Central memory CD4-positive, alpha-beta T cell (primary cell): ENCODE measurements around the gene DOCK8.

Experiments
- DNase-seq: peaks from one replicate; pipeline ENCODE4 v3.0.0; 2022

DOCK8 gene

GRCh38 chr9:431701-432100 is 217.0 kb downstream of the DOCK8 start:
- no peak for DNase-seq

GRCh38 chr9:436482-436881 is 221.8 kb downstream of the DOCK8 start:
- DNase-seq, result no peak

GRCh38 chr9:437066-437465 is 222.4 kb downstream of the DOCK8 start:
- DNase-seq, result no peak

GRCh38 chr9:437574-438001 is 222.9 kb downstream of the DOCK8 start:
- no peak for DNase-seq

- DNase-seq, result no peak
Observed at GRCh38 chr9:438066-438465, 223.4 kb downstream of the DOCK8 start.

- no peak for DNase-seq
Observed at GRCh38 chr9:438961-439768, 224.5 kb downstream of the DOCK8 start.

- DNase-seq, result no peak
Observed at GRCh38 chr9:441126-441525, 226.5 kb downstream of the DOCK8 start.

- DNase-seq, result no peak
Observed at GRCh38 chr9:444528-444927, 229.9 kb downstream of the DOCK8 start.

GRCh38 chr9:445033-445432 is 230.4 kb downstream of the DOCK8 start:
- DNase-seq, result no peak

- DNase-seq, result no peak
Observed at GRCh38 chr9:446074-446699, 231.5 kb downstream of the DOCK8 start.

- peak; percentile 66 for DNase-seq
Observed at GRCh38 chr9:447230-448025, 232.8 kb downstream of the DOCK8 start.

GRCh38 chr9:450057-450456 is 235.4 kb downstream of the DOCK8 start:
- DNase-seq, result no peak

- DNase-seq, result no peak
Observed at GRCh38 chr9:450561-450960, 235.9 kb downstream of the DOCK8 start.

- no peak for DNase-seq
Observed at GRCh38 chr9:453832-454231, 239.2 kb downstream of the DOCK8 start.

- no peak for DNase-seq
Observed at GRCh38 chr9:456365-456764, 241.7 kb downstream of the DOCK8 start.

- no peak for DNase-seq
Observed at GRCh38 chr9:458590-458989, 243.9 kb downstream of the DOCK8 start.

- DNase-seq, result no peak
Observed at GRCh38 chr9:459491-460444, 245.1 kb downstream of the DOCK8 start.

GRCh38 chr9:462121-462520 is 247.5 kb downstream of the DOCK8 start:
- DNase-seq, result no peak

- DNase-seq, result no peak
Observed at GRCh38 chr9:462606-463005, 247.9 kb downstream of the DOCK8 start.

- no peak for DNase-seq
Observed at GRCh38 chr9:463455-464171, 248.9 kb downstream of the DOCK8 start.

GRCh38 chr9:466747-467146 is 252.1 kb downstream of the DOCK8 start:
- no peak for DNase-seq
